Raji (cell line): Measurements from ENCODE around the gene ZDHHC9.

Source experiments
- POLR2A ChIP-seq: IDR thresholded peaks from 2 replicates; pipeline ENCODE4 v1.6.1; 2011; ENCODE audit warnings: low read depth, low read length, control low read depth; ENCODE audit not compliant: insufficient read depth

The ZDHHC9 gene

GRCh38 chrX:129795584-129795983 lies 48.1 kb downstream of the ZDHHC9 start:
- no peak for TF ChIP-seq POLR2A

- TF ChIP-seq POLR2A, result no peak
These were observed 50.0 kb downstream of the ZDHHC9 start for GRCh38 chrX:129793604-129794191.

- no peak for TF ChIP-seq POLR2A
These were observed 50.9 kb downstream of the ZDHHC9 start for GRCh38 chrX:129792586-129793291.

- no peak for TF ChIP-seq POLR2A
These were observed 51.6 kb downstream of the ZDHHC9 start for GRCh38 chrX:129791961-129792570.

GRCh38 chrX:129791336-129791735 lies 52.4 kb downstream of the ZDHHC9 start:
- TF ChIP-seq POLR2A, result no peak

GRCh38 chrX:129790808-129791207 lies 52.9 kb downstream of the ZDHHC9 start:
- TF ChIP-seq POLR2A, result no peak

GRCh38 chrX:129790146-129790545 lies 53.5 kb downstream of the ZDHHC9 start:
- no peak for TF ChIP-seq POLR2A

- no peak for TF ChIP-seq POLR2A
These were observed 55.2 kb downstream of the ZDHHC9 start for GRCh38 chrX:129788527-129788926.

- no peak for TF ChIP-seq POLR2A
These were observed 56.2 kb downstream of the ZDHHC9 start for GRCh38 chrX:129787336-129788055.

GRCh38 chrX:129786210-129786651 lies 57.5 kb downstream of the ZDHHC9 start:
- TF ChIP-seq POLR2A, result no peak

GRCh38 chrX:129785160-129785947 lies 58.3 kb downstream of the ZDHHC9 start:
- TF ChIP-seq POLR2A, result no peak

- TF ChIP-seq POLR2A, result no peak
These were observed 59.3 kb downstream of the ZDHHC9 start for GRCh38 chrX:129784371-129784770.

- no peak for TF ChIP-seq POLR2A
These were observed 60.4 kb downstream of the ZDHHC9 start for GRCh38 chrX:129783291-129783713.

GRCh38 chrX:129782706-129783105 lies 61.0 kb downstream of the ZDHHC9 start:
- TF ChIP-seq POLR2A, result no peak

- no peak for TF ChIP-seq POLR2A
These were observed 61.8 kb downstream of the ZDHHC9 start for GRCh38 chrX:129781680-129782495.
